CD14-positive monocyte (primary cell): ENCODE data around the gene NSFL1C. TPM values are rescaled to one million over a fixed set of nuclear protein-coding genes. Genes with fewer than 3 reads are reported as not detected.

ENCODE experiments used
- DNase-seq, 3 donors: peaks; one replicate each; pipeline ENCODE4 v3.0.0-alpha.2; 2011 to 2022
- H2AFZ ChIP-seq: 2 replicates; pipeline ENCODE4 v1.6.0; 2012; ENCODE audit warnings: mild to moderate bottlenecking, low read depth, low read length, inconsistent platforms; ENCODE audit not compliant: insufficient read depth, poor library complexity, severe bottlenecking
- H3K27ac ChIP-seq, 2 donors: 1 replicate in 1 of 2; 2 replicates in 1 of 2; pipeline ENCODE4 v1.5.1; 2012 to 2013; ENCODE audit warnings: low read length in 2 of 2, control low read depth in 1 of 2, inconsistent platforms in 1 of 2, low read depth in 1 of 2, mild to moderate bottlenecking in 1 of 2
- H3K27me3 ChIP-seq, 2 donors: one replicate each; pipeline versions ENCODE4 v1.6.0 to v1.6.1; 2011 to 2013; ENCODE audit warnings: low read length in 2 of 2; ENCODE audit not compliant: control insufficient read depth in 2 of 2, insufficient read depth in 2 of 2
- H3K36me3 ChIP-seq, 2 donors: replicated peaks in 1 of 2; 1 replicate in 1 of 2; 2 replicates in 1 of 2; pipeline versions ENCODE4 v1.5.1 to v1.6.1; 2012 to 2013; ENCODE audit warnings: low read length in 2 of 2, control low read depth in 1 of 2, inconsistent platforms in 1 of 2, mild to moderate bottlenecking in 1 of 2; ENCODE audit not compliant: insufficient read depth in 2 of 2, control insufficient read depth in 1 of 2
- H3K4me1 ChIP-seq, 2 donors: 1 replicate in 1 of 2; 2 replicates in 1 of 2; pipeline versions ENCODE4 v1.5.1 to v1.6.1; 2012 to 2013; ENCODE audit warnings: low read length in 2 of 2, control low read depth in 1 of 2, inconsistent platforms in 1 of 2, mild to moderate bottlenecking in 1 of 2, moderate library complexity in 1 of 2; ENCODE audit not compliant: insufficient read depth in 2 of 2, control insufficient read depth in 1 of 2
- H3K4me2 ChIP-seq: replicated peaks from 2 replicates; pipeline ENCODE3; 2012; ENCODE audit warnings: low read length, moderate library complexity, mild to moderate bottlenecking; ENCODE audit not compliant: poor library complexity, severe bottlenecking; ENCODE audit errors: extremely low read depth
- H3K4me3 ChIP-seq, 3 experiments: fragments of 200-600 bp in 1 of 3; sonication (generic) in 1 of 3; replicated peaks in 1 of 3; 1 replicate in 2 of 3; 2 replicates in 1 of 3; pipeline ENCODE4 v1.5.1; 2011 to 2013; ENCODE audit warnings: low read length in 3 of 3, mild to moderate bottlenecking in 3 of 3, control low read depth in 2 of 3, low read depth in 2 of 3, inconsistent platforms in 1 of 3, moderate library complexity in 1 of 3
- H3K79me2 ChIP-seq: 2 replicates; pipeline ENCODE4 v1.6.0; 2012; ENCODE audit warnings: mild to moderate bottlenecking, control low read depth, inconsistent platforms, low read length, moderate library complexity; ENCODE audit not compliant: insufficient read depth
- H3K9ac ChIP-seq: 2 replicates; pipeline ENCODE4 v1.6.0; 2017; ENCODE audit warnings: low read length, mild to moderate bottlenecking; ENCODE audit not compliant: insufficient read depth, poor library complexity, severe bottlenecking
- H3K9me3 ChIP-seq, 2 donors: replicated peaks in 1 of 2; 1 replicate in 1 of 2; 2 replicates in 1 of 2; pipeline versions ENCODE4 v1.5.1 to v1.6.1; 2012 to 2013; ENCODE audit warnings: low read length in 2 of 2, control low read depth in 1 of 2; ENCODE audit not compliant: control insufficient read depth in 1 of 2, insufficient read depth in 1 of 2
- H4K20me1 ChIP-seq: 2 replicates; pipeline ENCODE4 v1.6.0; 2012; ENCODE audit warnings: mild to moderate bottlenecking, low read length, control low read depth, moderate library complexity; ENCODE audit not compliant: insufficient read depth
- H3K27ac Mint-ChIP-seq, 7 donors: one replicate each; pipeline ENCODE4 v1.8.0; 2020; ENCODE audit warnings: mild to moderate bottlenecking in 7 of 7, mixed read lengths in 7 of 7, moderate library complexity in 6 of 7, inconsistent platforms in 2 of 7
- H3K27me3 Mint-ChIP-seq, 3 donors: one replicate each; pipeline ENCODE4 v1.8.0; 2021 to 2022; ENCODE audit warnings: low read depth in 3 of 3, mild to moderate bottlenecking in 3 of 3, mixed read lengths in 3 of 3, moderate library complexity in 3 of 3, inconsistent platforms in 1 of 3
- H3K36me3 Mint-ChIP-seq, 2 donors: one replicate each; pipeline ENCODE4 v1.8.0; 2020; ENCODE audit warnings: mixed read lengths in 2 of 2, inconsistent platforms in 1 of 2, mild to moderate bottlenecking in 1 of 2
- H3K4me1 Mint-ChIP-seq: one replicate; pipeline ENCODE4 v1.8.0; 2020; ENCODE audit warnings: mild to moderate bottlenecking, mixed read lengths
- H3K4me3 Mint-ChIP-seq, 2 donors: one replicate each; pipeline ENCODE4 v1.8.0; 2020; ENCODE audit warnings: mild to moderate bottlenecking in 2 of 2, mixed read lengths in 2 of 2, moderate library complexity in 1 of 2
- H3K9me3 Mint-ChIP-seq, 7 donors: one replicate each; pipeline ENCODE4 v1.8.0; 2020 to 2022; ENCODE audit warnings: mixed read lengths in 7 of 7, mild to moderate bottlenecking in 6 of 7, moderate library complexity in 6 of 7, inconsistent platforms in 2 of 7
- WGBS: methylation state at CpG from one replicate; pipeline ENCODE4 v1.1.5; 2013; ENCODE audit warnings: missing lambda C conversion rate; ENCODE audit not compliant: insufficient coverage; 5-methylcytosine and 5-hydroxymethylcytosine counted together
- intact Hi-C, 2 donors: fragments of 100-400 bp; cut with micrococcal nuclease; formaldehyde crosslinking; loops; one replicate each; pipeline versions ENCODE4 v1.15.0 to v1.15.1; 2023
- polyA plus RNA-seq, 3 donors: library from polyadenylated mRNA; depleted of rRNA in 1 of 3; unstranded in 2 of 3; stranded (reverse) in 1 of 3; fragments of 300-500 nt in 2 of 3; fragments of >200 nt in 1 of 3; fragmentation: Illumina TruSeq in 2 of 3; gene quantifications; 1 replicate in 2 of 3; 2 replicates in 1 of 3; pipeline ENCODE4 v1.2.3, GENCODE V29; 2012 to 2021
- TF ChIP-seq, protein P1 (sequence below): fragments of 200-600 bp; IDR thresholded peaks from one replicate; pipeline ENCODE4 v1.8.0; 2022; ENCODE audit warnings: antibody characterized with exemption, mild to moderate bottlenecking

Gene NSFL1C
- polyA plus RNA-seq, 3 donors = 52.8 to 80.8 (median 56.8) TPM

DNA sequence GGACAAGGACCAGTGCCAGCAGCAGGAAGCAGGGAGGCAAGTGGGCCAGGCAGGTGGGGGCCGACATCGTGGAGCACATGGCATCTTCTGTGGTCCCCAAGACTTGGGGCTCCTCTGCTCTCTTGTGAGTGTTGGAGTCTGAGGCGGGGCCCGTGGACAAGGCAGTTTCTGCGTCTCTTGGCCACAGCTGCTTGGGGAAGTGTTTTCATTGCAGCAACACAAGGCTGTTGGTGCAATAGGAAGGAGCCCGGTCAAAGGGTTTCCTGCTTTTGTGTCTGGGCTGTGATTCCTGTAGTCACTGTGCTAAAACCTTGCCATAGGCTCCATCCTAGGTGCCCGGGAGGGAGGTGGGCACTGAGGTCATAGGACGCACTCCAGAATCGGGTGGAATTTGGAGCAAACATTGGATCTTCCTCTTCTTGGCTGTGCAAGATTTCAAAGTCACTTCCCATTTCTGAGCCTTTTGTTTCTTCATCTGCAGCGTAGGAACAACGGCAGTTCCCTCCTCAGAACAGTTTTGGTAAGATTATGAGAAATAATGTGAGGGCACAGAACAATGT, 24.7 kb upstream of the NSFL1C start, which contains the start of gene SIRPB2:
Gene SIRPB2, minus strand, starts transcription at position 140 of the 560 bp plus-strand sequence. Its CDS starts 61 bp downstream, at position 79.
- H3K27me3 Mint-ChIP-seq = peaks cover 0 to 3% (median 0%) of the 10 kb centered on the region in 3 donors
- peaks cover 12 to 21% of the 10 kb centered on the region in 2 donors for H3K36me3 Mint-ChIP-seq
- peak within 1 kb of the TSS; percentile 97 for H3K27ac ChIP-seq
- WGBS = 0% methylated on average over 5 of the region's 11 CpGs
- no peaks in the 10 kb centered on the region for H3K9me3 ChIP-seq
- H3K4me3 Mint-ChIP-seq = peak within 1 kb of the TSS; percentile 93 to 97
- peak within 1 kb of the TSS; percentile 95 to 99 (median 98) for H3K27ac Mint-ChIP-seq
- H2AFZ ChIP-seq = peak within 1 kb of the TSS; percentile 34
- H3K4me3 ChIP-seq = peak within 1 kb of the TSS; percentile 71 to 97 (median 89)
- peaks cover 73% of the 10 kb centered on the region for H3K79me2 ChIP-seq
- H3K4me1 ChIP-seq = peaks cover 61 to 93% of the 10 kb centered on the region in 2 donors
- intact Hi-C loops = loop anchor here in 1 of 2 donors (10.0 kb wide), 1 partner anchor 97 kb away; the partner anchor contains the start of gene FKBP1A
- H3K9ac ChIP-seq = peak within 1 kb of the TSS; percentile 83
- no peaks in the 10 kb centered on the region for H3K27me3 ChIP-seq
- DNase-seq = peak; percentile 88 to 93 (median 89)
- H4K20me1 ChIP-seq = peaks cover 35% of the 10 kb centered on the region
- no peaks in the 10 kb centered on the region for H3K9me3 Mint-ChIP-seq
- TF ChIP-seq, protein P1, sequence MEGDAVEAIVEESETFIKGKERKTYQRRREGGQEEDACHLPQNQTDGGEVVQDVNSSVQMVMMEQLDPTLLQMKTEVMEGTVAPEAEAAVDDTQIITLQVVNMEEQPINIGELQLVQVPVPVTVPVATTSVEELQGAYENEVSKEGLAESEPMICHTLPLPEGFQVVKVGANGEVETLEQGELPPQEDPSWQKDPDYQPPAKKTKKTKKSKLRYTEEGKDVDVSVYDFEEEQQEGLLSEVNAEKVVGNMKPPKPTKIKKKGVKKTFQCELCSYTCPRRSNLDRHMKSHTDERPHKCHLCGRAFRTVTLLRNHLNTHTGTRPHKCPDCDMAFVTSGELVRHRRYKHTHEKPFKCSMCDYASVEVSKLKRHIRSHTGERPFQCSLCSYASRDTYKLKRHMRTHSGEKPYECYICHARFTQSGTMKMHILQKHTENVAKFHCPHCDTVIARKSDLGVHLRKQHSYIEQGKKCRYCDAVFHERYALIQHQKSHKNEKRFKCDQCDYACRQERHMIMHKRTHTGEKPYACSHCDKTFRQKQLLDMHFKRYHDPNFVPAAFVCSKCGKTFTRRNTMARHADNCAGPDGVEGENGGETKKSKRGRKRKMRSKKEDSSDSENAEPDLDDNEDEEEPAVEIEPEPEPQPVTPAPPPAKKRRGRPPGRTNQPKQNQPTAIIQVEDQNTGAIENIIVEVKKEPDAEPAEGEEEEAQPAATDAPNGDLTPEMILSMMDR = no peak
- peaks cover 79% of the 10 kb centered on the region for H3K4me1 Mint-ChIP-seq
- peak within 1 kb of the TSS; percentile 92 for H3K4me2 ChIP-seq
- H3K36me3 ChIP-seq = peaks cover 0 to 10% of the 10 kb centered on the region in 2 donors

DNA sequence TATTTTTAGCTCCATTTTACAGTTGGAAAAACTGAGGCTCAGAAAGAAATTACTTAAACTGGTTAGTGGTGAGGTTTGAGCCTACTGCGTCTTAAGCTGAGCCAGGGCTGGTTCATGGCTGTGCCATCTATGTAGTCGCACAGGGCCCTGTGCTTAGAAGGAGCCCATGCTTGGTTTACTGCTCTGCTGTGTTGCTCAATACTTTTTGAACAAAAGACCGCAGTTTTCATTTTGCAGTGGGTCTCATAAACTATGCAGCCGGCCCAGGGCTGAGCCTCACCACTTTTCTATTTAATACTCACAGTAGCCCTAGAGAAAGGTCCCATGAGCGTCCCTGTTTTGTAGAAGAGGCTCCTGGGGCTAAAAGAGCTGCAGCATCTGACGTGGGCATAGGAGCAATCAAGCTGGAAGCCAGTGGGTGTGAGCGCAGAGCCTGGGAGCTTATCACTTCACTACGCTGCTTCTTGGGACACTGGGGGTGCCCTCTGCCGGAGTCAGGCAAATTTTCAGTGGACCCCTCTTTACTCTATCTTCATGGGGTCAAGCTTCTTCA, 24.1 kb upstream of the NSFL1C start:
- Histone ChIP-seq H3K9ac (peak overlapping the region; percentile 83), H2AFZ (peak overlapping the region; percentile 34), H3K79me2 (peaks cover 79% of the 10 kb centered on the region), H3K36me3 (peaks cover 0 to 10% of the 10 kb centered on the region in 2 donors), H3K9me3 (no peaks in the 10 kb centered on the region), H3K27ac (peak overlapping the region; percentile 97), H3K4me3 (peak overlapping the region; percentile 71 to 97 (median 89)), H4K20me1 (peaks cover 41% of the 10 kb centered on the region), H3K4me2 (peak overlapping the region; percentile 92), H3K27me3 (no peaks in the 10 kb centered on the region), H3K4me1 (peaks cover 66 to 98% of the 10 kb centered on the region in 2 donors)
- intact Hi-C loops = loop anchor here in 1 of 2 donors (10.0 kb wide), 1 partner anchor 96 kb away; the partner anchor contains the start of gene FKBP1A
- peak overlapping the region; percentile 95 to 99 (median 98) for H3K27ac Mint-ChIP-seq
- peak overlapping the region; percentile 93 to 97 for H3K4me3 Mint-ChIP-seq
- peak in 2 of 3 donors; percentile 33 to 42 for DNase-seq
- no peaks in the 10 kb centered on the region for H3K27me3 Mint-ChIP-seq
- TF ChIP-seq, protein P1 = no peak
- H3K4me1 Mint-ChIP-seq = peaks cover 82% of the 10 kb centered on the region
- H3K9me3 Mint-ChIP-seq = no peaks in the 10 kb centered on the region
- WGBS = 7% methylated on average over 8 of the region's 9 CpGs
- H3K36me3 Mint-ChIP-seq = peaks cover 12 to 27% of the 10 kb centered on the region in 2 donors
